SJCRH30 (cell line): Measurements from ENCODE around the gene PDZD2. TPM values are rescaled to one million over a fixed set of nuclear protein-coding genes. Genes with fewer than 3 reads are reported as not detected.

ENCODE experiments used
- DNase-seq, 2 experiments: peaks; one replicate each; pipeline ENCODE4 v3.0.0-alpha.2; 2015 to 2020
- H3K27ac ChIP-seq: fragments of 250-450 bp; sonication (Bioruptor Pico); 2 replicates; pipeline ENCODE4 v1.5.1; 2020; ENCODE audit warnings: mild to moderate bottlenecking, moderate library complexity
- H3K27me3 ChIP-seq: fragments of 250-450 bp; sonication (Bioruptor Pico); 2 replicates; pipeline ENCODE4 v1.5.1; 2020; ENCODE audit warnings: mild to moderate bottlenecking, moderate library complexity
- H3K36me3 ChIP-seq: fragments of 250-450 bp; sonication (Bioruptor Pico); 2 replicates; pipeline ENCODE4 v1.5.1; 2020; ENCODE audit warnings: mild to moderate bottlenecking, moderate library complexity
- H3K4me1 ChIP-seq: fragments of 250-450 bp; sonication (Bioruptor Pico); 2 replicates; pipeline ENCODE4 v1.5.1; 2020; ENCODE audit warnings: mild to moderate bottlenecking, moderate library complexity
- H3K4me3 ChIP-seq: fragments of 250-450 bp; sonication (Bioruptor Pico); 2 replicates; pipeline ENCODE4 v1.5.1; 2020; ENCODE audit warnings: mild to moderate bottlenecking, moderate library complexity
- H3K9me3 ChIP-seq: fragments of 250-450 bp; sonication (Bioruptor Pico); replicated peaks from 2 replicates; pipeline ENCODE4 v1.5.1; 2020; ENCODE audit warnings: mild to moderate bottlenecking, moderate library complexity
- total RNA-seq: library from RNA; depleted of rRNA; stranded (reverse); fragments of >200 nt; shearing (Covaris generic); gene quantifications from 2 replicates; pipeline ENCODE4 v1.2.3, GENCODE V29; 2014

The PDZD2 gene
- total RNA-seq, 1 experiment from 2014 or later = 0.47 TPM

- H3K4me3 ChIP-seq = no peak overlapping the region
- H3K27me3 ChIP-seq = no peaks in the 10 kb centered on the region
- H3K27ac ChIP-seq = no peak overlapping the region
- no peaks in the 10 kb centered on the region for H3K9me3 ChIP-seq
- no peak for DNase-seq
- H3K36me3 ChIP-seq = no peaks in the 10 kb centered on the region
- no peaks in the 10 kb centered on the region for H3K4me1 ChIP-seq
Observed at GRCh38 chr5:31976169-31976568, 337.2 kb downstream of the PDZD2 start.

GRCh38 chr5:31981361-31981945 lies 342.5 kb downstream of the PDZD2 start:
- Histone ChIP-seq H3K4me3 (no peak overlapping the region), H3K9me3 (no peaks in the 10 kb centered on the region), H3K4me1 (peaks cover 6% of the 10 kb centered on the region; the same call in 1 of the 2 replicates), H3K36me3 (no peaks in the 10 kb centered on the region), H3K27me3 (no peaks in the 10 kb centered on the region), H3K27ac (no peak overlapping the region)
- no peak for DNase-seq

- Histone ChIP-seq H3K36me3 (no peaks in the 10 kb centered on the region), H3K4me1 (peaks cover 6% of the 10 kb centered on the region; the same call in 1 of the 2 replicates), H3K27me3 (no peaks in the 10 kb centered on the region), H3K9me3 (no peaks in the 10 kb centered on the region), H3K27ac (no peak overlapping the region), H3K4me3 (no peak overlapping the region)
- DNase-seq = no peak
Observed at GRCh38 chr5:31982027-31982426, 343.1 kb downstream of the PDZD2 start.

DNA sequence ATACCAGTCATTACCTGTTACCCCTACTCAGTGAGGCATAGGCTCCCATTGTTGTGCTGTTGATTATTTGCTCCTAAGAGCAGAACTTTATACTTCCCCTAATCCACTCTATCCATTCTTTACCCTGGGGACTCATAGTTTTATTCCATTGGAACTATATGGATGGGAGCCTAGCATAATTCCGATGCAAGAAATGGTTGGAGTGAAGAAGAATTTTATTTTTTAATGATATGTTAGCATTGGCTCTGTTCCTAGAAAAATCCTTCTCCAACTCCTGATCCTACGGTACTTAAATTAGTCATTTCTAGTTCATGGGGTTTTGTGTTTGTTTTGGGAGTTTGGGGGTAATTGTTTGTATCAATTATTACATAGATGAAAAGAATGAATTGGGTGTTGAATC lies 343.7 kb downstream of the PDZD2 start:
- Histone ChIP-seq H3K36me3 (no peaks in the 10 kb centered on the region), H3K9me3 (no peaks in the 10 kb centered on the region), H3K4me1 (peaks cover 6% of the 10 kb centered on the region; the same call in 1 of the 2 replicates), H3K27me3 (no peaks in the 10 kb centered on the region), H3K4me3 (no peak overlapping the region), H3K27ac (no peak overlapping the region)
- DNase-seq = no peak

GRCh38 chr5:31983851-31984250 lies 344.9 kb downstream of the PDZD2 start:
- H3K27ac ChIP-seq = no peak overlapping the region

DNA sequence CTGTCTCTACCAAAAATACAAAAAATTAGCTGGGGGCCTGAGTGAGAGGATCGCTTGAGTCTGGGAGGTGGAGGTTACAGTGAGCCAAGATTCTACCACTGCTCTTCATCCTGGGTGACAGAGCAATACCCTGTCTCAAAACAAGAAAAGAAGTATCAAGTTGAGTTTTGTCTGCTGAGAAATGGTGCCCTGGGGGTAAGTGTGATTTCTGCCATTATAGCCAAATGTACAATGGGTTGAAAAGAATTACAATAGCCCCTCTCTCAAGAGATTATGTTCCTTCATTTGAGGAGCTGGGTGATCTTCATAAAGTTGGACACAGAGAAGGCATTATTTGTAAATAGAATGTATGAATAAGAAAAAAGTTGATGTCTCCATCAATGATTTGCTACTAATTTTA lies 345.8 kb downstream of the PDZD2 start:
- Histone ChIP-seq H3K36me3 (no peaks in the 10 kb centered on the region), H3K27ac (no peak overlapping the region), H3K4me3 (no peak overlapping the region), H3K4me1 (peaks cover 6% of the 10 kb centered on the region; the same call in 1 of the 2 replicates), H3K27me3 (no peaks in the 10 kb centered on the region), H3K9me3 (no peaks in the 10 kb centered on the region)
- no peak for DNase-seq

More at GRCh38 chr5:31983851-31984250, 344.9 kb downstream of the PDZD2 start:
- Histone ChIP-seq H3K27me3 (no peaks in the 10 kb centered on the region), H3K9me3 (no peaks in the 10 kb centered on the region), H3K4me3 (no peak overlapping the region), H3K4me1 (peaks cover 6% of the 10 kb centered on the region; the same call in 1 of the 2 replicates), H3K36me3 (no peaks in the 10 kb centered on the region)
- peak in 1 of 2 experiments; percentile 22 for DNase-seq

DNA sequence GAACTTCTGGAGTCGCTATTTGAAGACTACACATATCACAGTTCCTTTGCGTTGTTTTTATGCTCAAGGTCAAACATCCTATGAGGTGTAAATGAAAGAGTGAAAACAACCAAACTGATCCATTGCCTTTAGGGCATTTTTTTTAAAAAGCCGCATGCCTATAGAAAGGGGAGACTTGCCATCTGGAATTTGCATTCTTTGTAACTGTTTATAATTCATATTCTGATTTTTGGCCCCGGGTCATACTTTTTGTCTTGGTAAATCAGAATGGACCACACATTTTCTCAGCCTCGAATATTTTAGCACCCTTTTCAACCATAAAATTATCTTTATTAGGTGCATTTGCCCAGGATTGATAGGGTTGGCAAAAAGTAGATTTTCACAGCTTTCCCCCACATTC lies 347.2 kb downstream of the PDZD2 start:
- Histone ChIP-seq H3K4me1 (peaks cover 6% of the 10 kb centered on the region; the same call in 1 of the 2 replicates), H3K27me3 (peaks cover 7% of the 10 kb centered on the region; the same call in 1 of the 2 replicates), H3K36me3 (no peaks in the 10 kb centered on the region), H3K4me3 (no peak overlapping the region), H3K9me3 (no peaks in the 10 kb centered on the region), H3K27ac (no peak overlapping the region)
- DNase-seq = no peak

DNA sequence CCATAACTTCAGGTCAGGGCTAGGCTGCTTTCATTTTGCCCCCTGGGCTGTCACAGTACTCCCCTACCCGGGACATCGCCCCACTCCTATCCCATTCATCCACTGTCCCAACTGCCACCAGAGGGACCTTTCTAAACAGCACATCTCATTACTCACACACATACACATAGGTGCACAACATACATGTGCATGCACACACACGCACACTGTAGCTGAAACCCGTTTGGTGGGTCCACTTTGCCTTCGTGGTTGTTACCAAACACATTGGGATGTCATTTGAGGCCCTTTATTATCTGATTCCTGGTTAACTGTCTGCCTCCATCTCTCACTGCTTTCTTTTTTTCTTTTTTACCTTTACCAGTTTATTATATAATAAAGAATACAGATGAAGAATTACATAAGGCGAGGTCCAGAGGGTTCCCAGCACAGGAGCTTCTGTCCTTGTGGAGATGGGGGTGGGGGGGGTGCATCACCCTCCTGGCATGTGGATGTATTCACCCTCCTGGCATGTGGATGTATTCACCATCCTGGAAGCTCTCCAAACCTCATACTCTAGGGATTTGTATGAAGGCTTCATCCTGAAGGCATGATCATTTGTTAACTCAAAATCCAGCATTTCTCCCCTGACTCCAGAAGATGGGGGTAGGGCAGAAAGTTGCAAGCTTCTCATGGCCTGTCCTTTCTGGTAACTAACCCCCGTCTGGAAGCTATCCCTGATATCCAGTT lies 349.2 kb downstream of the PDZD2 start:
- peaks cover 6% of the 10 kb centered on the region; the same call in 1 of the 2 replicates for H3K4me1 ChIP-seq
- DNase-seq = peak; percentile 24 to 36
- H3K36me3 ChIP-seq = no peaks in the 10 kb centered on the region
- no peak overlapping the region for H3K4me3 ChIP-seq
- no peak overlapping the region for H3K27ac ChIP-seq
- H3K27me3 ChIP-seq = peaks cover 7% of the 10 kb centered on the region; the same call in 1 of the 2 replicates
- H3K9me3 ChIP-seq = no peaks in the 10 kb centered on the region

DNA sequence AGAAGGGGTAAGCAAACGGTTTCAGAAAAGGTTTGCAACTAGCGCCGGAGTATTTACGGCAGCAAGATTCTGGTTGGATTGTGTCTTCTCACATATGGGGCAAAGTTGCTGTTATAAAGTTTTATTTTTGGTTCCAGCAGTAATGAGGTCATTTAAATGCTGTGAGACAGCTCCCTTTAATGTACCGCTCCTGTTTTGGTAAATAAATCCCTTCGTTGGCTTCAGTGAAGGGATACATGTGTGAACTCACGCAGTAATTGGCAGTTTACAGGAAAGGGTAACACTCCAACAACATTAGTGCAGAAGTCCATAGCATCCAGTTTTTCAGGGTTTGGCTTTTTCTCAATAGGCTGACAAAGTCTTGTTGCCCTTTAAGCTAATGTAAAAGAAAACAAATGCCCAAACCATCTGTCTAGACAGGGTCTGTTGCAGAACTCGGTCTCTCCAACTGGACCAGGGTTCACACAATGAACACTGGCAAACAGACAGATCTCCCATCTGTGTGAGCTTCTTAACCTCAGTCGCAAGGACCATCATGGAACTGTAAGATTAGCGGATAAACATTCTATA lies 351.2 kb downstream of the PDZD2 start:
- H3K4me1 ChIP-seq = no peaks in the 10 kb centered on the region
- no peaks in the 10 kb centered on the region for H3K9me3 ChIP-seq
- no peak overlapping the region for H3K4me3 ChIP-seq
- no peak overlapping the region for H3K27ac ChIP-seq
- no peaks in the 10 kb centered on the region for H3K36me3 ChIP-seq
- DNase-seq = no peak
- peaks cover 7% of the 10 kb centered on the region; the same call in 1 of the 2 replicates for H3K27me3 ChIP-seq

GRCh38 chr5:31990701-31991110 lies 351.8 kb downstream of the PDZD2 start:
- Histone ChIP-seq H3K9me3 (no peaks in the 10 kb centered on the region), H3K36me3 (no peaks in the 10 kb centered on the region), H3K4me3 (no peak overlapping the region), H3K27me3 (peaks cover 7% of the 10 kb centered on the region; the same call in 1 of the 2 replicates), H3K4me1 (no peaks in the 10 kb centered on the region), H3K27ac (no peak overlapping the region)
- no peak for DNase-seq

GRCh38 chr5:31992377-31992776 lies 353.4 kb downstream of the PDZD2 start:
- no peak overlapping the region for H3K4me3 ChIP-seq
- no peak for DNase-seq
- no peaks in the 10 kb centered on the region for H3K36me3 ChIP-seq
- no peak overlapping the region for H3K27ac ChIP-seq
- H3K9me3 ChIP-seq = no peaks in the 10 kb centered on the region
- H3K27me3 ChIP-seq = peaks cover 7% of the 10 kb centered on the region; the same call in 1 of the 2 replicates
- H3K4me1 ChIP-seq = no peaks in the 10 kb centered on the region

DNA sequence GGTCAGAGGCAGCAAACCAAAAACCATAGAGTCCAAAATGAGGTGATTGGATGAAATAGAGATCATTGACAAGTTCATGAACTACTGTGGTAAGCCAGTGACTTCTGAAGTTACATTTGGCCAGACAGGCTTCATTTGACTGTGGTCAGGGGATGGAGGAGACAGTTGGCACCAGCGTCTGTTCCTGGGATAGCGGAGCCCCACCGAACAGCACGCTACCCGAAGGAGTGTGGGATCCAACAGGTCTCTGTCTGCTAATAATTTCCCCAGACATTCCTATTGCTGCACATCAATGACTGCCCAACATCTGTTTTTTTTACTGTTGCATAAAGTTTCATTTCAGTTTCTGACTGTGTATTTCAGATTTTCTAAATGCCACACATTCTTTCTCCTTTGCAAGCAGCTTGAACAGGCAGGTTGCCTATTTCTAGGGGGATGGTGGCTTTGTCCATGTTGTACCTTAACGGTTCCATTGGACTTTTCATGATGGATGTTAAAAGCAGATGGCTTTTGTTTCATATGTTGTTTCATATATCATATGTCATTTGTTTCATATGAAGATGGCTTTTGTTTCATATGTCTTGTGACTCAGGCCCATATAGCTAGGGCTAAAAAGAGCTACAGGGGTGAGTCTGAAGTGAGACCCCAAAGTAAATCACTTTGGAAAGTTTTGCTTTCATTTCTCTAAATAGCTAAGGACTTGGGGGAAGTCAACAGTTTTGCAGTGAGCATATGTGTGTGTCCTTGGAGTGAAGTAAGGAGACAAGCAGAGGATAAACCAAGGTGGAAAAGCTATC lies 354.4 kb downstream of the PDZD2 start:
- Histone ChIP-seq H3K4me1 (no peaks in the 10 kb centered on the region), H3K27ac (no peak overlapping the region), H3K4me3 (no peak overlapping the region), H3K27me3 (peaks cover 7% of the 10 kb centered on the region; the same call in 1 of the 2 replicates), H3K36me3 (no peaks in the 10 kb centered on the region), H3K9me3 (no peaks in the 10 kb centered on the region)
- no peak for DNase-seq

DNA sequence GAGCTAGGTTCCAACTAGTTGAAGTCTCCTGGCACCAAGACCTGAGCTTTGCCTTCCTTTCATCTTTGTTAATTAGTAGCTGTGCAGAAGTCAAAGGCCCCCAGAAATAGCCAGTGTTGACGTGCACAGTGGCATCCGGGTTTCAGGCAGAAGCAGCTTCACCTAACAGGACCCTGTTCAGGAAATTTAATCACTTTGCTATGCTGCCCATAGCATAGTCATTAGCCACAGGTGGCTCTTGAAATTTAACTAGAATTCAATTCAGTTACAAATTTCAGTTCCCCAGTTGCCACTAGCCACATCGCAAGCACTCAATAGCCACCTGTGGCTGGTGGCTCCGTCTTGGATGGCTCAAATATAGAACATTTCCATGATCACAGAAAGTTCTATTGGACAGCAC lies 356.1 kb downstream of the PDZD2 start:
- no peak for DNase-seq
- H3K27ac ChIP-seq = no peak overlapping the region
- H3K9me3 ChIP-seq = no peaks in the 10 kb centered on the region
- peaks cover 7% of the 10 kb centered on the region; the same call in 1 of the 2 replicates for H3K27me3 ChIP-seq
- no peak overlapping the region for H3K4me3 ChIP-seq
- H3K4me1 ChIP-seq = no peaks in the 10 kb centered on the region
- H3K36me3 ChIP-seq = no peaks in the 10 kb centered on the region

DNA sequence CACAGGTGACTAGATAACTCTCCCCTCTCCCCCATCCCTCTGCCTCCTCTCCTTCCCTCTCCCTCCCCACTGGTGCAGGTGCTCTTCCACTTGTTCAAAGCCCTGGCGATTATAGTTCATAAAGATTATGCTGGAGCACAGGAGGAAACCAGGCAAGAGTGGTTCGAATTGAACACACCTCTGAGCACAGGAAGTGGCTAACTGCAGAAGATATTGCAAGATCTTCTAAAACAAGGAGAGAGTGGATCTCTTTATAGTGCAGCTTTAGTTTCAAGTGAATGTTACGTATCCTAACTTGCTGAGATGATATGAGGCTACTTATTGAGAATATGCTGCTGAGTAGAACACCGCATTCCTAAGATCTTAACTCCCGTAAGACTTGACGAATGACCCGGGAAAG lies 356.8 kb downstream of the PDZD2 start:
- Histone ChIP-seq H3K27ac (no peak overlapping the region), H3K27me3 (peaks cover 2% of the 10 kb centered on the region; the same call in 1 of the 2 replicates), H3K4me1 (no peaks in the 10 kb centered on the region), H3K36me3 (no peaks in the 10 kb centered on the region), H3K9me3 (no peaks in the 10 kb centered on the region), H3K4me3 (no peak overlapping the region)
- DNase-seq = no peak
